GM19023 (cell line): ENCODE results near the gene SLC41A1.
A peak's percentile ranks its signal among the peaks of the same experiment; 100 is the strongest.

Experiments used
- ATAC-seq: cut with Tn5 transposase; IDR thresholded peaks from one replicate; pipeline ENCODE4 v1.9.1; 2021; ENCODE audit warnings: mild to moderate bottlenecking, moderate library complexity; ENCODE audit not compliant: unreplicated experiment

Gene SLC41A1

DNA sequence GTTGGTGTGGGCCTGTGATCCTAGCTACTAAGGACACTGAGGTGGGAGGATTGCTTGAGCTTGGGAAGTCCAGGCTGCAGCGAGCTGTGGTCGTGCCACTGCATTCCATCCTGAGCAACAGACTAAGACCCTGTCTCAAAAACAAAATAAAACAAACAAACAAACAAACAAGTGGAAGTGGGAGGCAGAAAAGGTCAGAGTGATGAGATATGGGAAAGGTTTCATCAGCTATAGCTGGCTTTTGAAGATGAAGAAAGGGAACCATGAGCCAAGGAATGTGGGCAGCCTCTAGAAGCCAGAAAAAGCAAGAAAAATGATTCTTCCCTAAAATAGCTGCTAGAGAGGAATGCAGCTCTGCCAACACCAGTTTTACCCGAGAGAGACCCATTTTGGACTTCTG is 52.4 kb downstream of the SLC41A1 start:
- ATAC-seq, result no peak

DNA sequence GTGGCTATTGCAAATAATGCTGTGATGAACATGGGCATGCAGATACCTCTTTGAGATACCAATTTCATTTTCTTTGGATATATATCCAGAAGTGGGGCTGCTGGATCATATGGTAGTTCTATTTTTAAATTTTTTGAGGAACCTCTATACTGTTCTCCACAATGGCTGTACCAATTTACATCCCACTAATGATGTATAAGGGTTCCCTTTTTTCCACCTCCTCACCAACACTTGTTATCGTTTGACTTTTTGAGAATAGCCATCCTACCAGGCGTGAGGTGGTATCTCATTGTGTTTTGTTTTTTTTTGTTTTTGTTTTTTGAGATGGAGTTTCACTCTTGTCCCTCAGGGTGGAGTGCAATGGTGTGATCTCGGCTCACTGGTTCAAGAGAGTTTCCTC is 56.4 kb downstream of the SLC41A1 start:
- no peak for ATAC-seq

DNA sequence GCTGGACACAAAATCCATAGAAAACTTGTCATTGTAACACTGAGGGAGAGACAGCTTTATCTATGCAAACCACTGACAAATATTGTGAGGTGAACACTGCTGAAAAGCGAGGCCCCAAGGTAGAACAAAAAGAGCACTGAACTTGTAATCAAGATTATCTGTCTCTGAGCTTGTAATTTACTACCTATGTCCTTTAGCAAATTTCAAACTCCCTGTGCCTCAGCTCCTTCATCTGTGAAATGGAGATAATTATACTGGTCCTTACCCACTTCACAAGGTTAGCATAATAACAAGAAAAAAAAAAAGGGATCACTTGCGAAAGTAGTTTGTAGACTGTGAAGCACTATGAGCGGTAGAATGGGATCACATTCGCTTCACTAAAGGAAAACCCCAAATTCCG is 58.1 kb downstream of the SLC41A1 start:
- no peak for ATAC-seq

DNA sequence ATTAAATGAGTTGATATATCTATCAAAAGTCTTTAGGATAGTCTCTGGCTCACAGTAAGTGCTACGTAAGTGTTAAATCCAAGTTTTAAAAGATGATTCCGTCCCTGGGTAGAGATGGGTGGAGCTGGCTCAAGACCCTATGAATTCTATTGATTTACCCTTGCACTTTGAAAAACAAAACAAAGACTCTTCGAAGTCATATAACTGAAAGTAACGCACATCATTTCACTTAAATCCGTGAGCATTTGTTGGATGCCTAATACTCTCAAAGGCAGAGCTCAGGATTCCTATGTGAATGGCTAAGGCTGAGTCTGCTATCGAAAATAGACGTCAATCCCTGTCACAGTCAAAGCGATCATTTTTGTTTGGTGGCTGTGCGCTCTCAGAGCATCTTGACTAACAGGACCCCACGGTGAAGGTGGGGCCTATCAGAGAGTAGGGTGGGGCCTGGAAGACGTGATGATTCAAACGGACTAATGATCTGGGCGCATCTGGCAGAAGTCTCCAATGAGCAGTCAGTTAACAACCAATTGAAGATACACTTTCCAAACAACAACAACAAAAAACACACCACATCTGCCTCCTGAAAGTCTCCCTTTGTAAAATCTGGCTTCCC is 61.9 kb downstream of the SLC41A1 start:
- no peak for ATAC-seq

DNA sequence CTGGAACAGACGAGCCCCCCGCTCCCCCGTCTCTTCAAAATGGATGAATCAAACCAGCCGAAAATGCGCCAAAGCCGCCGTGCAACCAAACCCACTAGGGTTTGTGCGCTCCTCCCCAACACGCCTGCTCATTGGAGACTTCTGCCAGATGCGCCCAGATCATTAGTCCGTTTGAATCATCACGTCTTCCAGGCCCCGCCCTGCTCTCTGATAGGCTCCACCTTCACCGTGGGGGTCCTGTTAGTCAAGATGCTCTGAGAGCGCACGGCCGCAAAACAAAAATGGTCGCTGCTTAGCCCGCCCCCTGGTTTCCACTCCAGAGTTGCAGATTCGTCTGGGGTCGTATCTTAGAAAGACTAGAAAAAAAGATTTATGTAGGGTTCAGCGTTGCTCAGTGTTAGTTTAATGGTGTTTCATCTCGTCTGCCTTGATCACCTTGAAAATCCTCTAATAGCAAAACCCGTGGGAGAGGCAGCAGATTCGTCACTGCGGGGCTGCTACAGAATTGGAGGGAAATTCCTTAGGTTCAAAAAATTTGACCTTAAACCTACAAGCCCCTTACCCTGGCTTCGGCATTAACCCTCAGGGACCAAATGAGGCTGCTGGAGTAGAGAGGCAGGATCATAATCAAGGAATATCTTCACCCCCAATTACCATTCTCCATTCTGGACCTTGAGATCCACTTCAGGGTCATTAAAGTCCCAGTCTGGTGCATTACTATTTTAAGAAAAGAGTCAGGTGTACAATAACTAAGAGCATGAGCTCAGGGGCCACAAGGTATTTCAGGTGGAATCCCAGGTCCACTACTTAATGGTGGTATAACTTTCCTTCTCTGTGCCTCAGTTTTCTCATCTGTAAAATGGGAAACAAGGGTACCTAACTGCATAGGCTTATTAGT is 62.6 kb downstream of the SLC41A1 start, which contains the start of gene NUCKS1:
Gene NUCKS1, minus strand, starts transcription at position 45 of the 898 bp plus-strand sequence. CDS start 209 bp downstream, outside the sequence.
- ATAC-seq, result peak; percentile 80

DNA sequence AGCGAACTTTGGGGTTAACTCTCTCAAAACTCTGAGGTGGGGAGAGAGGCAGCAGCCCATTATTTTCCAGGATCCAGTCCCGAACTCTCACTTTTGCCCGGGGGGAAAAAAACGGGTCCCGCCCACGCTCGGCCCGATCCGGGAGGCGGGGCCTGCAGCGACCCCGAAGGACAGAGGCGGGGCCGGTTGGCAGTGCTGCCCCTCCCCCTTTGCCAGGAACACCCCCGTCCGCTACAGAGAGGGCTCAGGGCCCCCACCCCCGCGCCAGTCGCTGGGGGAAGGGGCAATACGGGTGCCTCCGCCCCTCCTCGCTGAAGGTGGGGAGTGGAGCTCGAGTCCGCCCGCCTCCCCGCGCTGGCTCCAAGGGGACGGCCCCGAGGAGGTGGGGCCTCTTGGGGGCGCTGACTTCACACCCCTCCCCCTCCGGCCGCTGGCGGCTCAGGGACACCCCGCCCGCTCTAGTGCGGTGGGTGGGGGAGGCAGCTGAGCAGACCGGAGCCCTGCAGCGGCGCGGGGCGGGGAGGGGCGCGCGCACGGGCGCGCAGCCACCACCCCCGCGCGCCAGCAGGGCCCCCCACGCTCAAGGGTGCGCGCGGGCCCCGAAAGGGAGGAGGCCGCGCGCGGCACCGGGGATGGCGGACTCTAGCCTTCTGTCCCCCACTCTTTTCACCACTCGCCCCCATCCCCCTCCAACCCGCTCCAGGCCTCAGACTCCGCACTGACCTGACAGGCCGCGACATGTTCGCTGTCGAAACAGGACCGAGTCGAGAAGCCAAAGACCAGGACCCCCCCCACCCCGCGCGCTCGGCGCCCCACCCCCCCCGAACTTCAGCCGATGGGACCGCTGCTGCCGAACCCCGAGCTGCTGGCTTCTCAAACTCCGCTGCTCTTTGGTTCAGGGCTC is 63.5 kb downstream of the SLC41A1 start:
- peak; percentile 77 for ATAC-seq

DNA sequence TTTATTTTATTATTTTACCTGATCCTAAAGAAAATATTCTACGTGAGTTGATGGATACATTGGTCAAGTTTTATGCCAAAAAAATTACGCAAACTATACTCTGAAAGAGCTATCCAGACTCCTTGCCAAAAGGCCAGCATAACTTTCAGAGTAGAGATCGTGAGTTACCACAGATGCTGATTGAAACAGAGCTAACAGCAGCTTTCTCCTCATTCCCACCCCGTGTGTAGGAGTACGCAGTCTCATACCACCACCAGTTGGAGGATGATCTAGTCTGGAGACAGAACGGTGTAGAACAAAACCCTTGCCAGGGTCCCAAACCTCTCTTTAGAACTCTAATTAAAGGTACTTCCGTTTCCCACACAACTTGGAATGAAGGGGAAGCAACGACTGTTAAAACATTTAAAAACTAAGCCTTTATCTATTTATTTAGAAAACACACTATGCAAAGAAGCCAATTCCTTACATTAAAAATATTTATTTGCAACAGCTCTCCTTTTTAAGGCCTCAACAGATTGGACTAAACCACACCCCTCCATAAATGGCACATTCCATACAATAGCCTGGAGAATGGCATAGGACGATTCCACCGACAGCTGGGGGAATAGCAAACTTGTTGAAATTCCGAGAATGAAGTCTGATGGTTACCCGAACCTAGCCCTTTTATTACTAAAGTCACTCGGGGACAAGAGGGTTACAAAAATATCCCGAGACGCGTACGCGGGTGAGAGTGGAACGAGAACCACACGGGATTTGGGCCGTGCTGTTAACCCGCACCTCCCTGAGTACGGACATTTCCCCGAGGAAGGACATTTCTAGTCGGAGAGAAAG is 64.4 kb downstream of the SLC41A1 start:
- peak; percentile 20 for ATAC-seq

DNA sequence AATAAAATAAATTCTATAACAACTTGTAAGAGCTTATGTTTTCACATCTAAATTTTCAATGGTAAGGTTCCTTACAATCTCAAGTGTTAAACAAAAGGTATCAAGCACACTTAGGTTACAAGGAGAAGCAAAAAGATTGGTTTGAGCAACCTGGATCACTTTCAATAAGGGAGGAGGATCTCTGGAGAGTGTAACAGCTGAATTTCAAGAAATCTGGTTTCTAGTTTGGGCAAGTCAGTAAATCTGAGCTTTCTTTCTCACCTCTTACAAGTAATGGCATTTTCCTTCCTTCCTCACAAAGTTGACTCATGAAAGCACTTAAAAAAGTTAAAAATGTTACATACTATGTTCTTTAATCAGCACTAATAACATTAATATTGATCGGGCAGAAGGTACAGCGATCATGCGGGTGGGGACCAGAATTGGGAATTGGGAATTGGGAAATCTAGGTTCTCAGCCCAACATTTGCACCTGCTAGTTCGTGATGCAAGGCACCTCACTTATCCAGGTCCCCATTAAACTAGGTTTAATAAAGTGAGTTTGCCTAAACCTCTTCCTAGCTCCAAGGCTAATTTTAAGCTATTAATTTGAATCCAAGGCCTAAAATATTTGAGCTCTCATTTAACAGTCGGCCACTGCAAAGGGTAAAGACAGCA is 66.1 kb downstream of the SLC41A1 start:
- no peak for ATAC-seq

DNA sequence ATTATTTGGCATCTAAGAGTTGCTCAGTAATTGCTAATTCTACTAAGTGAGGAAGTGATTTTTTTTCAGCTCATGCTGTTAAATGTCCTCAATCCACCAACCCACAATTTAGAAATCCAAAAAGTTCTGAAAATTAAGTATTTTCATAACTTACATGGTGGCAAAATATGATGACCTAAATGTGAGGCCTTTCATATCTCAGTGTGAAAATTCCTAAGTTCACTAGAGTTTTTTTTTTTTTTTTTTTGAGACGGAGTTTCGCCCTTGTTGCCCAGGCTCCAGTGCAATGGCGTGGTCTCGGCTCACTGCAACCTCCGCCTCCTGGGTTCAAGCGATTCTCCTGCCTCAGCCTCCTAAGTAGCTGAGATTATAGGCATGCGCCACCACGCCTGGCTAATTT is 68.6 kb downstream of the SLC41A1 start:
- no peak for ATAC-seq

DNA sequence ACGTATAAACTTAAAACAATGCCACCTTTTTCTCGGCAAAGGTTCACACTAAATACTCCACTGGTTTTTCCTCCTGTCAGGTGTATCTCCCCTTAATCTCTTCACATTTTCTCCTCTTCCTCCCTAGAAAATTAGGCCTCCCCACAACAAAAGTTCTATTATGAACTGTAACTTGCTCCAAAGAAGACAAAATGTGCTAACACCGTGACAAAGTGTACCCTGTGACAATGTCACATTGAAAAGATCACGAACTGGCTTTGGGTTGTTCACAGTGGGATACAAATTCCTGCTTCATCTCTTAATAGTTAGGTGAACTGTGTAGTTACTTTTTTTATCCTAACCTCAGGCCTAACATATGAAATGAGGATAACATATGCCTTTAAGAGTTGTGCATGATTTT is 69.0 kb downstream of the SLC41A1 start:
- no peak for ATAC-seq

DNA sequence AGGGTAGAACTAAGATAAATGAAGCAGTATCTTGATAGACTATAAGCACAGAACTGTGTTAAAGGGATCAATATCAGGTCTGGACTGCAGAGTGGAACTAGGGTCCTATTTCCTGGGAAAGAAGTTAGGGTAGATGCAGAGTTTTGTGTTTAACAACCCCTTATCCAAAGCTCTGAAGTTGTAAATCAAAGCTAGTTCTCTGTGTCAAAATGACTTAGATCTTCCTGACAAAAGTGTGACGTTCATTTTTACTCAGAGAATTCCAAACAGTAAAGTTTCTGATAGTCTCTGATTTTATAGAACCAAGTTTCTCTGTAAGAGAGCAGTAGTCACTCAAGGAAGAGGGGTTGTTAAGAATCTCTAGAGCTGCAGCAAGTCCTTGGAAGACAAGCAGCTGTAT is 71.3 kb downstream of the SLC41A1 start:
- no peak for ATAC-seq

DNA sequence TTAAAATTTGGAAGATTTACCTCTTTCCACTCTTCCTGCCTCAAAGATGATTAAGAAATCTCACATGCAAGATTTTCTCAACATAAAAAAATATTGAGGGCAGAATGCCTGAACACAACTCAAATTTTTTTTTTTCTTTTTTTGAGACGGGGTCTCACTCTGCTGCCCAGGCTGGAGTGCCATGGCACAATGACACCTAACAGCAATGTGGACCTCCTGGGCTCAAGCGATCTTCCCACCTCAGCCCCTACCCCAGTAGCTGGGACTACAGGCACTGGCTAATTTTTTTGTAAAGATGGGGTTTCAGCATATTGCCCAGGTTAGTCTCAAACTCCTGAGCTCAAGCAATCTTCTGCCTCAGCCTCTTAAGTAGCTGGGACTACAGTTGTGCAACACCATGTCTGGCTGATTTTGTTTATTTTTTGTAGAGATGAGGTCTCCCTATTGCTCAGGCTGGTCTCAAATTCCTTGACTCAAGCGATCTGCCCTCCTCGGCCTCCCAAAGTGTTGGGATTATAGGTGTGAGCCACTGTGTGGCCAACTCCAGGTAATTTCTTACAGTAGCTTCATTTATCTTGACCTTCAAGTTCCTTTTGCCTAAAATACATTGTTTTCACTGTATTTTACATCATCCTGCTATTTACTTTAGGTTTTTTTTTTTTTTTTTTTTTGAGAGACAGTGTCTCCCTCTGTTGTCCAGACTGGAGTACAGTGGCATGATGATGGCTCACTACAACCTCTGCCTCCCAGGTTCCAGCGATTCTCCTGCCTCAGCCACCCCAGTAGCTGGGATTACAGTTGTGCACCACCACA is 73.4 kb downstream of the SLC41A1 start:
- ATAC-seq, result no peak
